Measurements from ENCODE around the gene TMSB15A.
"Not testable (repeated sequence)": the region's sequence is repeated elsewhere in the genome, so short reads cannot be mapped to it uniquely, and the experiment has no call there.

TMSB15A gene

GRCh38 chrX:102491766-102492165 is 24.8 kb downstream of the TMSB15A start:
- H3K27me3 ChIP-seq (ENCODE audit: control insufficient read depth, insufficient read depth, low read length, poor library complexity, severe bottlenecking) = no peaks in the 10 kb centered on the region
- no peak overlapping the region for H3K27ac ChIP-seq (ENCODE audit: insufficient read depth, low read depth, low read length, poor library complexity, severe bottlenecking)
- H3K4me3 ChIP-seq (ENCODE audit: insufficient read depth, low read depth, low read length) = no peak overlapping the region
- no peaks in the 10 kb centered on the region for H3K9me3 ChIP-seq (ENCODE audit: control insufficient read depth, low read length)
- H3K4me1 ChIP-seq (ENCODE audit: control insufficient read depth, insufficient read depth, low read length) = no peaks in the 10 kb centered on the region
- no peaks in the 10 kb centered on the region for H3K36me3 ChIP-seq (ENCODE audit: control insufficient read depth, insufficient read depth, low read length)

DNA sequence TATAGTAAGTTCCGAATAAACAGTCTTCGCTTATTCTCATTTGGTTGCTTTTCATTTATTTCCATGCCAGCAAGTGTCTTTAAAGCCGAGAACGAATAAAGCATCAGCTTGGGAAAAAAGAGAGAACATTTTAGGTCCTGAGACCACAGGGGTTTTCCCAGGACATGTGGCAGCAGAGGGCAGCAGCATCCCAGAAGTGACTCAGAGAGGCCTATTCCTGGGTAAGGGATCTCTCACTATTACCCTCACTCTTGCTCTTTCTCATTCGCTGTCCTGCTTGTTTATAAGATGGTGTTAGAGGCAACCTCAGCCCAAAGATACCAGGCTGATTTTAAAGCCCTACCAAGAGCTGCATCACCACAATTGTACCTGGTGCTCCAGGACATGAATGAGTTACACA is 37.8 kb downstream of the TMSB15A start:
- H3K27me3 ChIP-seq (ENCODE audit: control insufficient read depth, insufficient read depth, low read length, poor library complexity, severe bottlenecking); H3K36me3 ChIP-seq (ENCODE audit: control insufficient read depth, insufficient read depth, low read length); H3K4me1 ChIP-seq (ENCODE audit: control insufficient read depth, insufficient read depth, low read length); H3K27ac ChIP-seq (ENCODE audit: insufficient read depth, low read depth, low read length, poor library complexity, severe bottlenecking); H3K9me3 ChIP-seq (ENCODE audit: control insufficient read depth, low read length); H3K4me3 ChIP-seq (ENCODE audit: insufficient read depth, low read depth, low read length): not testable (repeated sequence)
- WGBS, 2 experiments = no CpG with 5 or more reads among the region's 5 CpGs

DNA sequence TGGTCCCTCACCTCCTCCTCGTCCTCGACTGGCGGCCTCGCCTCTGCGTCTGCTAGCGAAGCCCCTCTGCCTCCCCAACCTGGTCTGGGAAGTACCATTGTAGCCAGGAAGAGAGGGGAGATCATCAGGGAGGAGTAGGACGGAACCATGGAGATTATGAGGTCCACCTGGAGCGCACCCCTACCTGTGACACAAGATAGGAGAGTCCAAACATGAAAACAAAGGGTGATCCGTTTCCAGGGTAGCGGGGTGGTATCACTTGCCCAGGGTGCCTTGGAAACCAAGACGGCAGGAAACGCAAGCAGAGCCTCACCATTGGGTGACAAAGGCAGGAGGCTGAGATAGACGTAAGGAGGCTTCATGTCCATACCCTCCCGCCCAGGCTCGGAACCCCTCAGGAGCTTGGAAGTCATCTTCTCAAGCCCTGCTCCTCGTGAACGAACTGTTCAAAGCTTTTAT is 44.7 kb downstream of the TMSB15A start, which contains the start of gene TCP11X2:
TCP11X2 (minus strand) TSS at position 51 of the 459 bp plus-strand sequence.
- not testable (repeated sequence) for H3K9me3 ChIP-seq (ENCODE audit: control insufficient read depth, low read length); H3K27ac ChIP-seq (ENCODE audit: insufficient read depth, low read depth, low read length, poor library complexity, severe bottlenecking); H3K4me1 ChIP-seq (ENCODE audit: control insufficient read depth, insufficient read depth, low read length); H3K36me3 ChIP-seq (ENCODE audit: control insufficient read depth, insufficient read depth, low read length); H3K4me3 ChIP-seq (ENCODE audit: insufficient read depth, low read depth, low read length); H3K27me3 ChIP-seq (ENCODE audit: control insufficient read depth, insufficient read depth, low read length, poor library complexity, severe bottlenecking)
- 83% methylated on average over 4 of the region's 17 CpGs; no CpG with 5 or more reads in 1 of the 2 experiments for WGBS, 2 experiments

- H3K27ac ChIP-seq (ENCODE audit: insufficient read depth, low read depth, low read length, poor library complexity, severe bottlenecking); H3K27me3 ChIP-seq (ENCODE audit: control insufficient read depth, insufficient read depth, low read length, poor library complexity, severe bottlenecking); H3K9me3 ChIP-seq (ENCODE audit: control insufficient read depth, low read length); H3K36me3 ChIP-seq (ENCODE audit: control insufficient read depth, insufficient read depth, low read length); H3K4me3 ChIP-seq (ENCODE audit: insufficient read depth, low read depth, low read length); H3K4me1 ChIP-seq (ENCODE audit: control insufficient read depth, insufficient read depth, low read length): not testable (repeated sequence)
- no CpG with 5 or more reads among the region's 3 CpGs for WGBS, 2 experiments
Observed at GRCh38 chrX:102470215-102470614, 46.3 kb downstream of the TMSB15A start.
